ENCODE data around the gene TMEM94. TPM values are rescaled to one million over a fixed set of nuclear protein-coding genes. Genes with fewer than 3 reads are reported as not detected.

TMEM94 gene
- total RNA-seq, 1 experiment from 2014 or later: 109 TPM

DNA sequence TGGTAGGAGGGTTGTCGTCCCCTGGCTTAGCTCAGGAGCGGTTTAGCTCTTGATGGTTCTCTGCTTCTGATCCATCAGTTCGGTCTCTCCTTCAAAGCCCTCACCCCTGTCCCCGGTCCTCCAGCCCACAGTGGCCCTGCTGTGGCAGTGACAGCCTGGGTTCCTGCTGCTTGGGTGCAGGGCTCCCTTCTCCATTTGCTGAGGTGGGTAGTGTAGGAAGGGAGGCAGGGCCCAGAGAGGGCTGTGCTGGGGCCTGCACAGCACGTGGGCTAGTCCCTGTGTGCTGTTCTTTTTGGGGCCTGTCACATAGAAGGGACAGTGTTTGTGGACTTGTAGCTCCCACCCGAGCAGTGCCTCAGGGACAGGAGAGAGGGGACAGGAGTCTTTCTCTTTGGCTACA lies 18.3 kb downstream of the TMEM94 start:
- Mint-ChIP-seq H3K4me3 (ENCODE audit: unreplicated experiment) (no peak overlapping the region), H3K9me3 (ENCODE audit: unreplicated experiment) (no peaks in the 10 kb centered on the region), H3K4me1 (ENCODE audit: low read depth, unreplicated experiment) (peaks cover 12% of the 10 kb centered on the region), H3K27ac (ENCODE audit: unreplicated experiment) (no peak overlapping the region), H3K27me3 (ENCODE audit: insufficient read depth, unreplicated experiment) (no peaks in the 10 kb centered on the region), H3K36me3 (ENCODE audit: insufficient read depth, unreplicated experiment) (peaks cover 8% of the 10 kb centered on the region)
- Histone ChIP-seq H3K4me3 (ENCODE audit: low read depth, low read length) (no peak overlapping the region), H3K9me3 (no peaks in the 10 kb centered on the region), H3K27me3 (replicated peaks; ENCODE audit: control insufficient read depth, insufficient read depth, low read length) (no peaks in the 10 kb centered on the region), H3K36me3 (ENCODE audit: control insufficient read depth, insufficient read depth, low read length) (no peaks in the 10 kb centered on the region; the same call in 1 of the 2 replicates), H3K4me1 (peaks cover 10% of the 10 kb centered on the region)
- ChIA-PET CTCF (no interaction called here), POLR2A (no interaction called here)
- TF ChIP-seq CTCF (IDR thresholded peaks at IDR 0.05; ENCODE audit: insufficient read depth in 1 of 2, low read depth in 1 of 2, low read length in 1 of 2, severe bottlenecking in 1 of 2, unreplicated experiment in 1 of 2): no peak
- no peak for DNase-seq
- intact Hi-C loops (cut with micrococcal nuclease; ENCODE audit: unreplicated experiment): no loop called here
- BruUV-seq (replicated peaks): no TSS peak

DNA sequence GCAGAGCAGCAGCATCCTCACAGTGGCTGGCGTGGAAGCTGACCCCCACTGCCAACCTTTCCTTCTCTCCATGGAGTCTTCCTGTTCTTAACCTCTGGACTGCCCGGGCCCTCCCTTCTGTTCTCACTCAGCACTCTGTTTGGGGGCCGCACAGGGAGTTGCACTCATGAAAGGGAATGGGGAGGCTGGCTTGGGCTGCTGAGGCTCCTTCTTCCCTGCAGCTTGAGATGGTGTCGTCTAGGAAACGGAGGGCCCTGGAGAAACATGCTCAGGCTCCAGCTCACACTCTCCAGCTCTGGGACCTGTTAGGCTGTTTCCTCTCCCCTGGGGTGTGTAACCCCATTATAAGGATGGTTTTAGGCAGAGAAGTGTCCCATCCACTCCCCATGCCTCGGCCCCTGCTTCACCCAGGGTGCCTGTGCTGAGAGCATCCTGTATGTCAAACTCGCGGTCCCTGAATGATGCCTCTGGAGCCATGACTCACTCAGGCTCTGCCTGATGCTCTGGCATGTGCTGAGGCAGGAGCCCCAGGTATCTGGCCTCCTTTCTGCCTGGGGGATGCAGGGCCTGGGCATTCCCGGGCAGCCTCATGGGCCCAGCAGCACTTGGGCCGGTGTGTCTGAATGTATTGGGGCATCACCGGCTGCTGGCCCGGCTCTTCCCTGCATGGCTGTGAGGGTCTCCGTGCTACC lies 18.9 kb downstream of the TMEM94 start:
- H3K27me3 Mint-ChIP-seq (ENCODE audit: insufficient read depth, unreplicated experiment): no peaks in the 10 kb centered on the region
- H3K4me1 ChIP-seq: peaks cover 11% of the 10 kb centered on the region
- H3K4me3 ChIP-seq (ENCODE audit: low read depth, low read length): no peak overlapping the region
- ChIA-PET POLR2A (no interaction called here), CTCF (no interaction called here)
- H3K27me3 ChIP-seq (replicated peaks; ENCODE audit: control insufficient read depth, insufficient read depth, low read length): no peaks in the 10 kb centered on the region
- H3K36me3 Mint-ChIP-seq (ENCODE audit: insufficient read depth, unreplicated experiment): peaks cover 8% of the 10 kb centered on the region
- peaks cover 18% of the 10 kb centered on the region for H3K4me1 Mint-ChIP-seq (ENCODE audit: low read depth, unreplicated experiment)
- no peak for TF ChIP-seq CTCF (IDR thresholded peaks at IDR 0.05; ENCODE audit: insufficient read depth in 1 of 2, low read depth in 1 of 2, low read length in 1 of 2, severe bottlenecking in 1 of 2, unreplicated experiment in 1 of 2)
- H3K9me3 Mint-ChIP-seq (ENCODE audit: unreplicated experiment): no peaks in the 10 kb centered on the region
- no TSS peak for BruUV-seq (replicated peaks)
- H3K4me3 Mint-ChIP-seq (ENCODE audit: unreplicated experiment): no peak overlapping the region
- intact Hi-C loops (cut with micrococcal nuclease; ENCODE audit: unreplicated experiment): no loop called here
- no peaks in the 10 kb centered on the region for H3K9me3 ChIP-seq
- H3K36me3 ChIP-seq (ENCODE audit: control insufficient read depth, insufficient read depth, low read length): no peaks in the 10 kb centered on the region; the same call in 1 of the 2 replicates
- no peak overlapping the region for H3K27ac Mint-ChIP-seq (ENCODE audit: unreplicated experiment)
- DNase-seq: peak in 1 of 2 experiments; percentile 29

DNA sequence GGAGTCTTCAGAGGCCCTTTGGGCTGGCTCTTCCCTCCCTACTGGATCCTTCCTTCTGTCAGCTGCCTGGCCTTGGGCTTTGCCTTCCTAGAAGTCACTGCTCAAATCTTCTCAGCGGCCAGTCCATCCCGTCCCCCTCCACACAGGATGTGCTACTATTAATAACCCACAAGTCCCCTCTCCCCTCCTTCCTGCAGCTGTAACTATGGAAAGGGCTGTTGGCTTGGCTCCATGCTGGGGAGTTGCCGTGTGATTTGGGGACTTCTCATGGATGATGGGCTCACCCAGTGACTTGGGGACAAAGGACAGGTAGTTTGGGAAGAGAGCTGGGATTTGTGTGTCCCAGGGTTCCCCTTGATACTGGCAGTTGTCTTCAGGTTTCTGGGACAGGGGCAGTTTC lies 19.4 kb downstream of the TMEM94 start:
- no TSS peak for BruUV-seq (replicated peaks)
- Mint-ChIP-seq H3K27ac (ENCODE audit: unreplicated experiment) (no peak overlapping the region), H3K4me1 (ENCODE audit: low read depth, unreplicated experiment) (peaks cover 24% of the 10 kb centered on the region), H3K27me3 (ENCODE audit: insufficient read depth, unreplicated experiment) (no peaks in the 10 kb centered on the region), H3K4me3 (ENCODE audit: unreplicated experiment) (no peak overlapping the region), H3K36me3 (ENCODE audit: insufficient read depth, unreplicated experiment) (peaks cover 8% of the 10 kb centered on the region), H3K9me3 (ENCODE audit: unreplicated experiment) (no peaks in the 10 kb centered on the region)
- Histone ChIP-seq H3K9me3 (no peaks in the 10 kb centered on the region), H3K27me3 (replicated peaks; ENCODE audit: control insufficient read depth, insufficient read depth, low read length) (no peaks in the 10 kb centered on the region), H3K4me3 (ENCODE audit: low read depth, low read length) (no peak overlapping the region), H3K4me1 (peaks cover 17% of the 10 kb centered on the region), H3K36me3 (ENCODE audit: control insufficient read depth, insufficient read depth, low read length) (no peaks in the 10 kb centered on the region; the same call in 1 of the 2 replicates)
- intact Hi-C loops (cut with micrococcal nuclease; ENCODE audit: unreplicated experiment): no loop called here
- TF ChIP-seq CTCF (IDR thresholded peaks at IDR 0.05; ENCODE audit: insufficient read depth in 1 of 2, low read depth in 1 of 2, low read length in 1 of 2, severe bottlenecking in 1 of 2, unreplicated experiment in 1 of 2): no peak
- no peak for DNase-seq
- POLR2A ChIA-PET: no interaction called here
- CTCF ChIA-PET: no interaction called here
